Measurements from ENCODE around the gene RAD54L. TPM values are rescaled to one million over a fixed set of nuclear protein-coding genes. Genes with fewer than 3 reads are reported as not detected.

RAD54L gene
- total RNA-seq, 1 donor from 2014 or later, result 0.26 TPM

GRCh38 chr1:46205141-46205540 is 42.4 kb upstream of the RAD54L start:
- DNase-seq (ENCODE audit: low read depth) (no peak), FAIRE-seq (no peak)
- Histone ChIP-seq H3K36me3 (ENCODE audit: control insufficient read depth, insufficient read depth, low read length) (no peaks in the 10 kb centered on the region), H3K4me3 (ENCODE audit: low read depth, low read length) (no peak overlapping the region), H3K27me3 (ENCODE audit: control insufficient read depth, insufficient read depth, low read length) (no peaks in the 10 kb centered on the region)
- no peak for TF ChIP-seq CTCF (IDR thresholded peaks at IDR 0.05; ENCODE audit: insufficient read depth, low read length, severe bottlenecking)

GRCh38 chr1:46205791-46206190 is 41.8 kb upstream of the RAD54L start:
- FAIRE-seq (peak; percentile 58), DNase-seq (ENCODE audit: low read depth) (no peak)
- H3K4me3 ChIP-seq (ENCODE audit: low read depth, low read length), result no peak overlapping the region
- no peak for TF ChIP-seq CTCF (IDR thresholded peaks at IDR 0.05; ENCODE audit: insufficient read depth, low read length, severe bottlenecking)
- no peaks in the 10 kb centered on the region for H3K36me3 ChIP-seq (ENCODE audit: control insufficient read depth, insufficient read depth, low read length)
- no peaks in the 10 kb centered on the region for H3K27me3 ChIP-seq (ENCODE audit: control insufficient read depth, insufficient read depth, low read length)

- DNase-seq (ENCODE audit: low read depth), result no peak
- H3K36me3 ChIP-seq (ENCODE audit: control insufficient read depth, insufficient read depth, low read length), result no peaks in the 10 kb centered on the region
- no peak for FAIRE-seq
- H3K27me3 ChIP-seq (ENCODE audit: control insufficient read depth, insufficient read depth, low read length), result no peaks in the 10 kb centered on the region
- no peak overlapping the region for H3K4me3 ChIP-seq (ENCODE audit: low read depth, low read length)
- no peak for TF ChIP-seq CTCF (IDR thresholded peaks at IDR 0.05; ENCODE audit: insufficient read depth, low read length, severe bottlenecking)
Observed at GRCh38 chr1:46206399-46206798, 41.2 kb upstream of the RAD54L start.

GRCh38 chr1:46210561-46210960 is 37.0 kb upstream of the RAD54L start:
- FAIRE-seq, result no peak
- Histone ChIP-seq H3K27me3 (ENCODE audit: control insufficient read depth, insufficient read depth, low read length) (no peaks in the 10 kb centered on the region), H3K4me3 (ENCODE audit: low read depth, low read length) (no peak overlapping the region), H3K36me3 (ENCODE audit: control insufficient read depth, insufficient read depth, low read length) (no peaks in the 10 kb centered on the region)
- DNase-seq (ENCODE audit: low read depth), result no peak
- no peak for TF ChIP-seq CTCF (IDR thresholded peaks at IDR 0.05; ENCODE audit: insufficient read depth, low read length, severe bottlenecking)

- H3K36me3 ChIP-seq (ENCODE audit: control insufficient read depth, insufficient read depth, low read length), result no peaks in the 10 kb centered on the region
- DNase-seq (ENCODE audit: low read depth), result no peak
- no peak for FAIRE-seq
- H3K27me3 ChIP-seq (ENCODE audit: control insufficient read depth, insufficient read depth, low read length), result no peaks in the 10 kb centered on the region
- TF ChIP-seq CTCF (IDR thresholded peaks at IDR 0.05; ENCODE audit: insufficient read depth, low read length, severe bottlenecking), result no peak
- H3K4me3 ChIP-seq (ENCODE audit: low read depth, low read length), result no peak overlapping the region
Observed at GRCh38 chr1:46211051-46211450, 36.5 kb upstream of the RAD54L start.

GRCh38 chr1:46215504-46215903 is 32.1 kb upstream of the RAD54L start:
- no peak for DNase-seq (ENCODE audit: low read depth)
- H3K27me3 ChIP-seq (ENCODE audit: control insufficient read depth, insufficient read depth, low read length), result no peaks in the 10 kb centered on the region
- FAIRE-seq, result no peak
- peaks cover 6% of the 10 kb centered on the region for H3K36me3 ChIP-seq (ENCODE audit: control insufficient read depth, insufficient read depth, low read length)
- TF ChIP-seq CTCF (IDR thresholded peaks at IDR 0.05; ENCODE audit: insufficient read depth, low read length, severe bottlenecking), result no peak
- no peak overlapping the region for H3K4me3 ChIP-seq (ENCODE audit: low read depth, low read length)

Measured in bronchial epithelial cell (primary cell).